Naive B cell (primary cell): ENCODE measurements around the gene SPHK2. TPM values are rescaled to one million over a fixed set of nuclear protein-coding genes. Genes with fewer than 3 reads are reported as not detected.

Source experiments
- ATAC-seq, 2 donors: fragments of 150-1000 bp; cut with Tn5 transposase; 2 replicates each; pipeline ENCODE4 v1.10.0; 2021; ENCODE audit warnings: low read depth in 2 of 2, mild to moderate bottlenecking in 2 of 2, moderate library complexity in 2 of 2
- DNase-seq: peaks from one replicate; pipeline ENCODE4 v3.0.0; 2022
- H3K27ac Mint-ChIP-seq, 6 donors: one replicate each; pipeline ENCODE4 v1.8.0; 2020 to 2022; ENCODE audit warnings: mild to moderate bottlenecking in 6 of 6, mixed read lengths in 6 of 6, moderate library complexity in 5 of 6, inconsistent platforms in 2 of 6
- H3K27me3 Mint-ChIP-seq, 3 donors: one replicate each; pipeline ENCODE4 v1.8.0; 2021 to 2022; ENCODE audit warnings: mixed read lengths in 3 of 3, mild to moderate bottlenecking in 1 of 3
- H3K36me3 Mint-ChIP-seq, 2 donors: one replicate each; pipeline ENCODE4 v1.8.0; 2020 to 2022; ENCODE audit warnings: mixed read lengths in 2 of 2, inconsistent platforms in 1 of 2, mild to moderate bottlenecking in 1 of 2
- H3K4me1 Mint-ChIP-seq, 3 donors: one replicate each; pipeline ENCODE4 v1.8.0; 2020 to 2022; ENCODE audit warnings: mixed read lengths in 3 of 3, inconsistent platforms in 1 of 3, mild to moderate bottlenecking in 1 of 3, moderate library complexity in 1 of 3
- H3K4me3 Mint-ChIP-seq, 8 donors: one replicate each; pipeline ENCODE4 v1.8.0; 2020 to 2022; ENCODE audit warnings: mild to moderate bottlenecking in 8 of 8, mixed read lengths in 8 of 8, moderate library complexity in 8 of 8, inconsistent platforms in 2 of 8
- H3K9me3 Mint-ChIP-seq, 7 donors: one replicate each; pipeline ENCODE4 v1.8.0; 2020 to 2022; ENCODE audit warnings: mixed read lengths in 7 of 7, mild to moderate bottlenecking in 5 of 7, inconsistent platforms in 2 of 7, moderate library complexity in 1 of 7
- polyA plus RNA-seq, 6 donors: library from polyadenylated mRNA; unstranded; fragments of 300-500 nt; fragmentation: Illumina TruSeq; gene quantifications; one replicate each; pipeline ENCODE4 v1.2.3, GENCODE V29; 2021; ENCODE audit warnings: low read depth in 6 of 6

SPHK2 gene
- polyA plus RNA-seq, 6 donors from 2014 or later, result 5.6 to 16.5 (median 10.8) TPM

- peaks cover 21 to 30% (median 26%) of the 10 kb centered on the region in 3 donors for H3K4me1 Mint-ChIP-seq
- DNase-seq, result no peak
- no peak for ATAC-seq
- no peaks in the 10 kb centered on the region for H3K36me3 Mint-ChIP-seq
- peak overlapping the region in 1 of 6 donors; percentile 59 for H3K27ac Mint-ChIP-seq
- H3K4me3 Mint-ChIP-seq, result peak overlapping the region in 1 of 8 donors; percentile 25
- no peaks in the 10 kb centered on the region for H3K27me3 Mint-ChIP-seq
- no peaks in the 10 kb centered on the region for H3K9me3 Mint-ChIP-seq
Observed at GRCh38 chr19:48611872-48612271, 7.4 kb upstream of the SPHK2 start.

GRCh38 chr19:48613024-48613851 lies 6.1 kb upstream of the SPHK2 start:
- Mint-ChIP-seq H3K36me3 (no peaks in the 10 kb centered on the region), H3K9me3 (no peaks in the 10 kb centered on the region), H3K27me3 (no peaks in the 10 kb centered on the region), H3K4me1 (peaks cover 32 to 38% (median 34%) of the 10 kb centered on the region in 3 donors), H3K4me3 (peak overlapping the region in 1 of 8 donors; percentile 44), H3K27ac (peak overlapping the region in 1 of 6 donors; percentile 34)
- DNase-seq, result no peak
- ATAC-seq, result no peak

GRCh38 chr19:48613852-48614435 lies 5.4 kb upstream of the SPHK2 start:
- ATAC-seq, result no peak
- no peaks in the 10 kb centered on the region for H3K36me3 Mint-ChIP-seq
- no peak for DNase-seq
- no peaks in the 10 kb centered on the region for H3K9me3 Mint-ChIP-seq
- H3K27ac Mint-ChIP-seq, result peak overlapping the region in 4 of 6 donors; percentile 70 to 83 (median 72)
- H3K4me3 Mint-ChIP-seq, result peak overlapping the region in 2 of 8 donors; percentile 39 to 48
- H3K27me3 Mint-ChIP-seq, result no peaks in the 10 kb centered on the region
- H3K4me1 Mint-ChIP-seq, result peaks cover 32 to 36% (median 33%) of the 10 kb centered on the region in 3 donors

DNA sequence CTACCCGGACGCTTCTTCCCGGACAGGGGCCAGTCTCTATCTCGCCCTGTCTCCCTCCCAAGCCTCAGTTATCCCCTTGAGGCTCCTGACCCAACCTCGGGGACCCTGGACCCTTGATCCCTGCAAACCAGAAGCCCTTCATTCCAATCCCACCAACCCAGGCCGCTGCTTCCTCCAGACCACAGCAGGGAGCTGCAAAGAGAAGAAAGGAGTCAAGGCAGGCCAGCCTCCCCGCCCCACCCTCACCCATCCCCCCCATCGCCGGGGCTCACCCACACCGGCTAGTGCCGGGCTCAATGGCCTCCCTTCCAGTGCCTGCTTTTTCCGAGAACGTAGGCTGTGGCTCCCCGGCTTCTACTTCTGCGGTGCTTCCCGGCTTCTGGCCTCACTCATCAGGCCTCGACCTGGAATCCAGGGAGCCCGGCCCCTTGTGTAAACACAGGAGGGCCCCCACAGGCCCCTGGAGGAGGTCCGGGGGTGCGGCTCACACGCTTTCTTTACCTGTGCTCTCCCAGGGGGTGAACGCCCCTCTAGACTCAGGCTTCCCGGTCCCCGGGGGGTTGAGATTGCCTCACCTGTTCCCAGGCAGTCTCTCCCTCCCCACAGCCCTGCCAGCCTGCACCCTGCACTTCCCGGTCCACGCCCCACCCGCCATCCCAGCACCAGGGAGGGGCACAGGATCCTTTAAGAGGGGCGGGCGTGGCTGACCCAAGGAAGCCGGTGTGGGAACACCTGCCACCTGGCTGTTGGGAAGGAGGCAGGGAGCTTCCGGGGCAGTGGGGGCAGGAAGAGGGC lies 4.7 kb upstream of the SPHK2 start, which contains the start of gene FAM83E:
FAM83E (minus strand) TSS at position 641 of the 795 bp plus-strand sequence. CDS start 1,704 bp downstream, outside the sequence.
- peak within 1 kb of the TSS in 6 of 8 donors; percentile 15 to 73 (median 52) for H3K4me3 Mint-ChIP-seq

DNA sequence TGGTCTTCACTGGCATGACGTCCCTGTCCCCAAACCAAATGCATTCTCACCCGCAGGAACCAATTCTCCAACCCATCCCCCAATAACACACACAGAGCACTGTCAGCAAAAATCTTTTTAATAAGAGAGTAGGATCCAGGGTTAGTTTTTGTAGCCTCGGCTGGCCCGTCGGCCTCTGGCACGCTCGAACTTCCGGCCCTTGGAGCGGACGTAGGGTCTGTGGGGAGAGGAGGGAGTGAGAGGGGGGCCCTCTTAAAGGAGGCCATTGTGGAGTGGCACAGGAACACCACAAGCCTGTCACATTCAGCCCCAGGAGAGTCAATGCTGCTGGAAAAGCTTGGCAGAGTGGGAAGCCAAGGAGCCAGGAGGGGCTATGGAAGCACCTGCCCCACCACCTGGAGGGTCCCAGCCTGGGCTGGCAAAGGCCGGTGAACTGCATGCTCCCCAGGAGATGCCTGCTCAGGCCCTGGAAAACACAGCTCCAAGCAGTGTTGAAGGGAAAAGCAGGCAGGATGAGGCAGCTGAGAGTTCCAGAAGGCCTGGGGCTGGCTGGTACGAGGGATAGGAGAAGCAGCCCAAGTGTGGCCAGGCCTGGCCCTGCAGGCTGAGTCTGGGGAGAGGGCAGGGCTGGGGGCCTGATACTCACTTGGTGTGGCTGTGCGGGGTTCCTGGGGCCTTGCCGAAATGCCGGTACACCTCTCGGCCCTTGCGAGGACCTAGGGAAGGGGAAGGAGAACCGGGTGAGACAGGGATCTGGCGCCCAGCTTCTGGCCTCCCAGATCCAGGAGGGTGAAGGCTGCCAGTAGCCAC lies 3.9 kb upstream of the SPHK2 start:
- H3K4me1 Mint-ChIP-seq, result peaks cover 37 to 43% (median 42%) of the 10 kb centered on the region in 3 donors
- H3K4me3 Mint-ChIP-seq, result peak overlapping the region in 5 of 8 donors; percentile 15 to 73 (median 55)
- peak overlapping the region in 3 of 6 donors; percentile 36 to 88 (median 47) for H3K27ac Mint-ChIP-seq
- no peaks in the 10 kb centered on the region for H3K9me3 Mint-ChIP-seq
- no peaks in the 10 kb centered on the region for H3K36me3 Mint-ChIP-seq
- DNase-seq (no peak), ATAC-seq (no peak)
- no peaks in the 10 kb centered on the region for H3K27me3 Mint-ChIP-seq

More for the DNA sequence above, 4.7 kb upstream of the SPHK2 start, which contains the start of gene FAM83E:
- Mint-ChIP-seq H3K27ac (peak within 1 kb of the TSS in 5 of 6 donors; percentile 70 to 88 (median 73)), H3K4me1 (peaks cover 34 to 36% (median 35%) of the 10 kb centered on the region in 3 donors), H3K9me3 (no peaks in the 10 kb centered on the region), H3K36me3 (no peaks in the 10 kb centered on the region), H3K27me3 (no peaks in the 10 kb centered on the region)
- DNase-seq (no peak), ATAC-seq (no peak)

- ATAC-seq (no peak), DNase-seq (no peak)
- Mint-ChIP-seq H3K36me3 (no peaks in the 10 kb centered on the region), H3K9me3 (no peaks in the 10 kb centered on the region), H3K4me3 (peak overlapping the region in 7 of 8 donors; percentile 13 to 90 (median 47)), H3K4me1 (peaks cover 37 to 43% (median 42%) of the 10 kb centered on the region in 3 donors), H3K27me3 (no peaks in the 10 kb centered on the region), H3K27ac (peak overlapping the region in 4 of 6 donors; percentile 47 to 69 (median 54))
Observed at GRCh38 chr19:48616041-48616436, 3.3 kb upstream of the SPHK2 start.

DNA sequence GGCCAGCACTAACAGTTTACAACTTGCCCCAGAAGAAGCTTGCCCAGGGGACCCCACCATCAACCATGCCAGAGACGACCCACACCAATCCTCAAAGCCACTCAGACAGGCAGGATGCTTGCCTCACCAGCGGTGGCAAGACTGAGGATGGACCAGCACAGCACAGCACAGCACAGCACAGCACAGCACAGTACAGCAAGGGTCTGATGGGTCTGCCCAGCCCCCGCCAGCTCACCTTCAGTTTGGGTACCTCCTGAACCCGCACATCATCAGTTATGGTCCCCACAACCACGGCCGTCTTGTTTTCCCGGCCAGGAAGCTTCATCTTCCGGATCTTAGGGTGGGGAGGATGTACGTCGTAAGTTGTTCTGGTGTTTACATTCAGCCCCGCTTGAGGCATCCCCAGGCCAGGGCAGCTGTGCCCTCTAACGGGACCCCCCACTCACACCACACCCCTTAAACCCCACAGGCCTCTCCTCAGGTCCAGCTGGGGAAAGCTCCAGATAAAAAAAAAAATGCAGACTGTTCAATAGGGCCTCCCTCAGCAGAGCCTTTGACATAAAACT lies 2.7 kb upstream of the SPHK2 start:
- no peaks in the 10 kb centered on the region for H3K9me3 Mint-ChIP-seq
- no peaks in the 10 kb centered on the region for H3K36me3 Mint-ChIP-seq
- no peak for DNase-seq
- H3K27ac Mint-ChIP-seq, result peak overlapping the region in 4 of 6 donors; percentile 28 to 78 (median 68)
- H3K27me3 Mint-ChIP-seq, result no peaks in the 10 kb centered on the region
- ATAC-seq, result no peak
- H3K4me1 Mint-ChIP-seq, result peaks cover 37 to 43% (median 42%) of the 10 kb centered on the region in 3 donors
- H3K4me3 Mint-ChIP-seq, result peak overlapping the region; percentile 13 to 98 (median 68)

- ATAC-seq, result no peak
- Mint-ChIP-seq H3K4me1 (peaks cover 37 to 45% (median 44%) of the 10 kb centered on the region in 3 donors), H3K27me3 (no peaks in the 10 kb centered on the region), H3K27ac (peak overlapping the region in 3 of 6 donors; percentile 26 to 98 (median 98)), H3K9me3 (no peaks in the 10 kb centered on the region), H3K4me3 (peak overlapping the region; percentile 90 to 99 (median 97)), H3K36me3 (no peaks in the 10 kb centered on the region)
- DNase-seq, result no peak
Observed at GRCh38 chr19:48617146-48617937, 2.0 kb upstream of the SPHK2 start.

- H3K27me3 Mint-ChIP-seq, result no peaks in the 10 kb centered on the region
- ATAC-seq (no peak), DNase-seq (no peak)
- peaks cover 43 to 51% (median 50%) of the 10 kb centered on the region in 3 donors for H3K4me1 Mint-ChIP-seq
- H3K27ac Mint-ChIP-seq, result peak overlapping the region; percentile 96 to 98 (median 98)
- H3K36me3 Mint-ChIP-seq, result no peaks in the 10 kb centered on the region
- H3K4me3 Mint-ChIP-seq, result peak overlapping the region; percentile 90 to 99 (median 97)
- H3K9me3 Mint-ChIP-seq, result no peaks in the 10 kb centered on the region
Observed at GRCh38 chr19:48618278-48618915, 909 bp upstream of the SPHK2 start.

GRCh38 chr19:48619692-48620585 lies 633 bp downstream of the SPHK2 start:
- Mint-ChIP-seq H3K4me1 (peaks cover 48 to 57% (median 57%) of the 10 kb centered on the region in 3 donors), H3K4me3 (peak overlapping the region; percentile 90 to 99 (median 97)), H3K27ac (peak overlapping the region; percentile 96 to 98 (median 98)), H3K9me3 (no peaks in the 10 kb centered on the region), H3K27me3 (no peaks in the 10 kb centered on the region), H3K36me3 (peaks cover 5 to 7% of the 10 kb centered on the region in 2 donors)
- ATAC-seq (no peak), DNase-seq (no peak)
